GM12878 (cell line): ENCODE results near the gene CNKSR3. TPM values are rescaled to one million over a fixed set of nuclear protein-coding genes. Genes with fewer than 3 reads are reported as not detected.

Experiments used
- ATAC-seq: fragments of 200-7000 bp; cut with Tn5 transposase; 3 replicates; pipeline ENCODE4 v1.9.1; 2020; ENCODE audit warnings: mild to moderate bottlenecking, moderate library complexity
- BruUV-seq: library from RNA; stranded (reverse); fragments of 400-500 nt; replicated peaks from 2 replicates; lab custom pipeline; 2021; lab: Mats Ljungman, UMichigan
- CTCF ChIA-PET: fragments of 300-600 bp; sonication (Branson Sonifier 250); formaldehyde crosslinking; extraction: SDS; loops from one replicate; lab custom pipeline; 2021; ENCODE audit warnings: inconsistent platforms; lab: Yijun Ruan, JAX
- POLR2A ChIA-PET: fragments of 350-600 bp; formaldehyde crosslinking; extraction: SDS; loops from one replicate; lab custom pipeline; 2021; ENCODE audit warnings: inconsistent platforms; lab: Charles Lee
- RAD21 ChIA-PET: fragments of 300-600 bp; sonication (Branson Sonifier 250); formaldehyde crosslinking; loops from one replicate; lab custom pipeline; 2023; ENCODE audit warnings: antibody characterized with exemption; ENCODE audit not compliant: unreplicated experiment; lab: Charles Lee
- SMC1A ChIA-PET: fragments of 300-600 bp; sonication (Branson Sonifier 250); formaldehyde crosslinking; loops from one replicate; lab custom pipeline; 2023; ENCODE audit not compliant: unreplicated experiment, uncharacterized antibody; lab: Charles Lee
- DNase-seq: peaks from one replicate; pipeline ENCODE4 v3.0.0-alpha.2; 2011; ENCODE audit warnings: low read depth, low spot score
- FAIRE-seq: peaks from 3 replicates; lab custom pipeline; 2011; peaks lifted over from hg19 to GRCh38; lab: Jason Lieb, UNC
- H2AFZ ChIP-seq: 2 replicates; pipeline ENCODE4 v1.6.0; 2011; ENCODE audit warnings: low read depth, low read length, control low read depth; ENCODE audit not compliant: control insufficient read depth
- H3K27ac ChIP-seq: 2 replicates; pipeline ENCODE4 v1.5.1; 2011; ENCODE audit warnings: control low read depth; ENCODE audit not compliant: control insufficient read depth, insufficient read depth
- H3K27me3 ChIP-seq, 2 experiments: replicated peaks in 1 of 2; 2 replicates each; pipeline versions ENCODE4 v1.6.0 to v1.6.1; 2011; ENCODE audit warnings: low read length in 1 of 2; ENCODE audit not compliant: control insufficient read depth in 2 of 2, insufficient read depth in 2 of 2
- H3K36me3 ChIP-seq, 2 experiments: 2 replicates each; pipeline ENCODE4 v1.5.1; 2011; ENCODE audit warnings: low read length in 1 of 2; ENCODE audit not compliant: control insufficient read depth in 2 of 2, insufficient read depth in 2 of 2
- H3K4me1 ChIP-seq: 2 replicates; pipeline ENCODE4 v1.6.1; 2011; ENCODE audit warnings: mild to moderate bottlenecking, low read length, moderate library complexity, mixed read lengths; ENCODE audit not compliant: control insufficient read depth, insufficient read depth
- H3K4me2 ChIP-seq: 2 replicates; pipeline ENCODE4 v1.6.0; 2011; ENCODE audit warnings: control low read depth; ENCODE audit not compliant: control insufficient read depth, insufficient read depth
- H3K4me3 ChIP-seq: fragments of 200-600 bp; sonication (generic); 2 replicates; pipeline ENCODE4 v1.5.1; 2016
- H3K79me2 ChIP-seq: 2 replicates; pipeline ENCODE4 v1.6.0; 2011; ENCODE audit warnings: low read length; ENCODE audit not compliant: control insufficient read depth, insufficient read depth
- H3K9ac ChIP-seq: 2 replicates; pipeline ENCODE4 v1.8.0; 2011; ENCODE audit warnings: low read length, control low read depth, mixed read lengths; ENCODE audit not compliant: control insufficient read depth, insufficient read depth
- H3K9me3 ChIP-seq: replicated peaks from 3 replicates; pipeline ENCODE4 v1.5.1; 2011; ENCODE audit warnings: mild to moderate bottlenecking, low read length; ENCODE audit not compliant: control insufficient read depth, insufficient read depth
- H4K20me1 ChIP-seq: 2 replicates; pipeline ENCODE4 v1.6.0; 2011; ENCODE audit not compliant: control insufficient read depth, insufficient read depth
- BRCA1 ChIP-seq: IDR thresholded peaks from 2 replicates; pipeline ENCODE4 v1.6.1; 2011; ENCODE audit warnings: low read depth, low read length, improper control_type of control experiment
- IKZF2 ChIP-seq, 2 experiments: fragments of 450-650 bp; IDR thresholded peaks; 2 replicates each; pipeline ENCODE4 v1.6.1; 2017; ENCODE audit warnings: mild to moderate bottlenecking in 2 of 2, moderate library complexity in 2 of 2
- MAX ChIP-seq: IDR thresholded peaks from 2 replicates; pipeline ENCODE4 v1.6.1; 2012; ENCODE audit warnings: low read depth, low read length, improper control_type of control experiment
- PRDM15 ChIP-seq: fragments of 450-650 bp; formaldehyde crosslinking; IDR thresholded peaks from 2 replicates; pipeline ENCODE4 v1.4.0; 2020; ENCODE audit warnings: mild to moderate bottlenecking, moderate library complexity
- RBBP5 ChIP-seq: fragments of 200-600 bp; sonication (generic); conservative IDR thresholded peaks from 2 replicates; pipeline ENCODE4 v1.6.1; 2016
- RCOR1 ChIP-seq: conservative IDR thresholded peaks from 2 replicates; pipeline ENCODE4 v1.6.1; 2012; ENCODE audit warnings: low read depth, low read length, improper control_type of control experiment
- TBL1XR1 ChIP-seq: IDR thresholded peaks from 2 replicates; pipeline ENCODE4 v1.6.1; 2012; ENCODE audit warnings: low read depth, low read length, improper control_type of control experiment
- ZBTB4 ChIP-seq: fragments of 450-650 bp; formaldehyde crosslinking; IDR thresholded peaks from 2 replicates; pipeline ENCODE4 v1.4.0; 2022; ENCODE audit warnings: mild to moderate bottlenecking, moderate library complexity
- ZBTB40 ChIP-seq: fragments of 450-650 bp; IDR thresholded peaks from 2 replicates; pipeline ENCODE4 v1.6.1; 2016; ENCODE audit warnings: mild to moderate bottlenecking, moderate library complexity, borderline replicate concordance
- ZNF274 ChIP-seq: IDR thresholded peaks from one replicate; pipeline ENCODE4 v1.8.0; 2011; ENCODE audit not compliant: insufficient read length, insufficient read depth
- WGBS: methylation state at CpG from one replicate; pipeline ENCODE4 v1.1.6; 2016; ENCODE audit warnings: low lambda C conversion rate; ENCODE audit not compliant: insufficient replicate concordance, insufficient coverage; ENCODE audit errors: missing lambda C conversion rate; 5-methylcytosine and 5-hydroxymethylcytosine counted together
- in situ Hi-C: fragments of 300-500 bp; cut with MboI; formaldehyde crosslinking; loops from 9 replicates; pipeline ENCODE4 v1.14.3; 2018; ENCODE audit warnings: mixed read lengths
- intact Hi-C: fragments of 100-400 bp; cut with micrococcal nuclease; formaldehyde crosslinking; loops from one replicate; pipeline ENCODE4 v1.14.2; 2022; ENCODE audit not compliant: unreplicated experiment
- polyA plus RNA-seq, 11 experiments: library from polyadenylated mRNA; depleted of rRNA in 4 of 11; unstranded in 6 of 11; stranded (reverse) in 5 of 11; fragments of >200 nt; fragmentation: Nextera tagmentation in 4 of 11; fragmentation: Illumina TruSeq in 1 of 11; extraction: Ambion mirVana in 4 of 11; extraction: Trizol in 1 of 11; gene quantifications; 1 replicate in 1 of 11; 2 replicates in 10 of 11; pipeline versions ENCODE4 v1.2.1 to v1.2.3, GENCODE V29; 2011 to 2016; ENCODE audit warnings: inconsistent platforms in 2 of 11, missing spikeins in 2 of 11, low read depth in 1 of 11
- total RNA-seq, 4 experiments: library from RNA; depleted of rRNA in 3 of 4; stranded (reverse); fragments of >200 nt in 3 of 4; fragmentation: Illumina TruSeq in 1 of 4; extraction: Trizol in 1 of 4; gene quantifications; 2 replicates each; pipeline versions ENCODE4 v1.2.1 to v1.2.3, GENCODE V29; 2013 to 2021

CNKSR3 gene
- total and polyA plus RNA-seq, 10 of the 15 experiments (the other 5 are each of a cell fraction or from before 2014, with no cell fraction given): under 0.01 to 0.48 (median 0.12) TPM; not detected in 2

- ATAC-seq (no peak), DNase-seq (no peak), FAIRE-seq (no peak)
- intact Hi-C loops: no loop called here
- no peaks in the 10 kb centered on the region; the same call in 2 of the 3 replicates for H3K9me3 ChIP-seq
- H3K36me3 ChIP-seq: no peaks in the 10 kb centered on the region
- H3K27me3 ChIP-seq: peaks cover 3 to 6% of the 10 kb centered on the region in 2 experiments; a peak in 3 of 4 replicates
- no peak overlapping the region for H3K4me2 ChIP-seq
- H2AFZ ChIP-seq: no peak overlapping the region
- POLR2A ChIA-PET: no interaction called here
- no peak overlapping the region for H3K4me3 ChIP-seq
- RAD21 ChIA-PET: no interaction called here
- in situ Hi-C loops: no loop called here
- H3K79me2 ChIP-seq: no peaks in the 10 kb centered on the region
- H3K4me1 ChIP-seq: no peaks in the 10 kb centered on the region
- H4K20me1 ChIP-seq: no peaks in the 10 kb centered on the region
- CTCF ChIA-PET: no interaction called here
- no peak overlapping the region for H3K27ac ChIP-seq
- H3K9ac ChIP-seq: no peak overlapping the region
- WGBS: 11% methylated on average over 5 of the region's 5 CpGs
- BruUV-seq: no TSS peak
- SMC1A ChIA-PET: no interaction called here
- TF ChIP-seq RCOR1 (no peak), ZNF274 (no peak), TBL1XR1 (no peak), BRCA1 (no peak), MAX (no peak), RBBP5 (no peak), PRDM15 (CRISPR knock-in tag) (no peak), ZBTB40 (no peak), ZBTB4 (no peak), IKZF2 (IDR thresholded peaks at IDR 0.05) (no peak)
These were observed 5.5 kb downstream of the CNKSR3 start for GRCh38 chr6:154504865-154505449.
